Mucosa of descending colon (tissue), 3 donors: ENCODE data around the gene CACNA2D3. TPM values are rescaled to one million over a fixed set of nuclear protein-coding genes. Genes with fewer than 3 reads are reported as not detected.

ENCODE experiments used
- ATAC-seq: fragments of 200-7000 bp; cut with Tn5 transposase; one replicate; pipeline ENCODE4 v1.9.1; 2020; ENCODE audit warnings: mild to moderate bottlenecking, moderate library complexity
- DNase-seq, 3 donors: peaks; one replicate each; pipeline ENCODE4 v3.0.0-alpha.2; 2020
- H3K36me3 ChIP-seq: fragments of 200-600 bp; one replicate; pipeline ENCODE4 v1.8.0; 2021; ENCODE audit warnings: low read depth, mild to moderate bottlenecking
- H3K4me1 ChIP-seq: fragments of 200-600 bp; one replicate; pipeline ENCODE4 v1.8.0; 2021; ENCODE audit warnings: low read depth, mild to moderate bottlenecking
- H3K4me3 ChIP-seq: fragments of 200-600 bp; one replicate; pipeline ENCODE4 v1.8.0; 2021; ENCODE audit warnings: mild to moderate bottlenecking
- H3K9me3 ChIP-seq: fragments of 200-600 bp; one replicate; pipeline ENCODE4 v1.8.0; 2021; ENCODE audit warnings: mild to moderate bottlenecking
- CTCF ChIP-seq: fragments of 200-600 bp; IDR thresholded peaks from one replicate; pipeline ENCODE4 v1.8.0; 2022; ENCODE audit warnings: antibody characterized with exemption, mild to moderate bottlenecking
- intact Hi-C, 2 donors: fragments of 100-400 bp; cut with DNase I in 1 of 2; cut with micrococcal nuclease in 1 of 2; formaldehyde crosslinking; loops; one replicate each; pipeline versions ENCODE4 v1.11.0 to v1.11.1; 2022; cut with DNase I, micrococcal nuclease
- total RNA-seq, 3 donors: library from RNA; stranded (reverse); fragmentation: NEBNext Ultra II Directional in 2 of 3; extraction: Animal tissue kit (Norgen Biotek cat#: 25700) in 2 of 3; gene quantifications; one replicate each; pipeline versions ENCODE4 v1.2.1 to v1.2.4, GENCODE V29; 2021 to 2023
- donor health status: DM: no; HTN: no; CAD: no; lungs with moderate emphysema.
- donor health status: DM: no; HTN: no; CAD: no.
- donor health status: DM: no; HTN: yes; CAD: no.

CACNA2D3 gene
- total RNA-seq, 3 donors from 2014 or later = 0.34 to 3.5 (median 0.55) TPM

- Histone ChIP-seq H3K9me3 (no peaks in the 10 kb centered on the region), H3K4me1 (no peaks in the 10 kb centered on the region)
- TF ChIP-seq CTCF = no peak
Measured at GRCh38 chr3:54819946-54820345, 697.6 kb downstream of the CACNA2D3 start.

GRCh38 chr3:54822206-54822605, 699.9 kb downstream of the CACNA2D3 start:
- peak; percentile 55 for ATAC-seq
- Histone ChIP-seq H3K36me3 (no peaks in the 10 kb centered on the region), H3K9me3 (no peaks in the 10 kb centered on the region), H3K4me1 (no peaks in the 10 kb centered on the region), H3K4me3 (no peak overlapping the region)
- peak in 1 of 3 donors; percentile 47 for DNase-seq
- no peak for TF ChIP-seq CTCF
- intact Hi-C loops = no loop called here

More at GRCh38 chr3:54819946-54820345, 697.6 kb downstream of the CACNA2D3 start:
- H3K4me3 ChIP-seq = no peak overlapping the region
- ATAC-seq (no peak), DNase-seq (no peak)
- no peaks in the 10 kb centered on the region for H3K36me3 ChIP-seq
- intact Hi-C loops = no loop called here

- Histone ChIP-seq H3K4me1 (no peaks in the 10 kb centered on the region), H3K9me3 (peaks cover 6% of the 10 kb centered on the region), H3K4me3 (no peak overlapping the region), H3K36me3 (no peaks in the 10 kb centered on the region)
- DNase-seq (peak in 1 of 3 donors; percentile 9), ATAC-seq (no peak)
- no peak for TF ChIP-seq CTCF
- intact Hi-C loops = no loop called here
Measured at GRCh38 chr3:54826251-54826691, 703.9 kb downstream of the CACNA2D3 start.

GRCh38 chr3:54827056-54827687, 704.8 kb downstream of the CACNA2D3 start:
- ATAC-seq = no peak
- DNase-seq = no peak
- Histone ChIP-seq H3K4me1 (no peaks in the 10 kb centered on the region), H3K36me3 (no peaks in the 10 kb centered on the region), H3K9me3 (peaks cover 6% of the 10 kb centered on the region), H3K4me3 (no peak overlapping the region)
- intact Hi-C loops = no loop called here
- no peak for TF ChIP-seq CTCF

- Histone ChIP-seq H3K36me3 (no peaks in the 10 kb centered on the region), H3K4me1 (no peaks in the 10 kb centered on the region), H3K9me3 (peaks cover 6% of the 10 kb centered on the region), H3K4me3 (no peak overlapping the region)
- DNase-seq (no peak), ATAC-seq (no peak)
- intact Hi-C loops = no loop called here
- no peak for TF ChIP-seq CTCF
Measured at GRCh38 chr3:54827776-54828175, 705.4 kb downstream of the CACNA2D3 start.

- intact Hi-C loops = no loop called here
- Histone ChIP-seq H3K9me3 (peaks cover 6% of the 10 kb centered on the region), H3K4me3 (no peak overlapping the region), H3K4me1 (no peaks in the 10 kb centered on the region), H3K36me3 (no peaks in the 10 kb centered on the region)
- peak; percentile 35 for ATAC-seq
- DNase-seq = peak in 1 of 3 donors; percentile 25
- peak; percentile 21 for TF ChIP-seq CTCF
Measured at GRCh38 chr3:54830658-54831057, 708.3 kb downstream of the CACNA2D3 start.
